Stomach (tissue), 4 donors: ENCODE data around the gene METTL15.

Source experiments
- CTCF ChIP-seq, 7 experiments: fragments of 450-650 bp in 4 of 7; fragments of 200-600 bp in 3 of 7; sonication (generic) in 3 of 7; IDR thresholded peaks; one replicate each; pipeline ENCODE4 v1.5.1; 2016 to 2019; ENCODE audit warnings: antibody characterized with exemption in 7 of 7, control low read depth in 2 of 7, mild to moderate bottlenecking in 1 of 7
- EP300 ChIP-seq: sonication (generic); formaldehyde crosslinking; IDR thresholded peaks from one replicate; pipeline ENCODE4 v1.6.1; 2017; ENCODE audit warnings: antibody characterized with exemption
- POLR2A ChIP-seq, 4 donors: fragments of 450-650 bp; IDR thresholded peaks; one replicate each; pipeline ENCODE4 v1.6.1; 2016; ENCODE audit warnings: antibody characterized with exemption in 4 of 4, control low read depth in 2 of 4, mild to moderate bottlenecking in 1 of 4, moderate library complexity in 1 of 4

GRCh38 chr11:28176351-28176750, 68.2 kb downstream of the METTL15 start:
- TF ChIP-seq EP300 (no peak), CTCF (IDR thresholded peaks at IDR 0.05) (no peak), POLR2A (IDR thresholded peaks at IDR 0.05) (no peak)
